HG02981 (cell line): ENCODE results near the gene UQCC5.

Experiments
- ATAC-seq: cut with Tn5 transposase; IDR thresholded peaks from one replicate; pipeline ENCODE4 v1.9.1; 2021; ENCODE audit warnings: mild to moderate bottlenecking, moderate library complexity; ENCODE audit not compliant: unreplicated experiment

The UQCC5 gene

GRCh38 chr3:52536369-52537164 lies at the start of gene UQCC5:
UQCC5 (plus strand) TSS chr3:52536605; CDS start chr3:52536756, 151 bp downstream.
- ATAC-seq: peak; percentile 83

- no peak for ATAC-seq
These were observed 49.2 kb upstream of the UQCC5 start for GRCh38 chr3:52487050-52487787.

GRCh38 chr3:52487788-52488691 lies 48.4 kb upstream of the UQCC5 start:
- ATAC-seq: no peak

- no peak for ATAC-seq
These were observed 47.7 kb upstream of the UQCC5 start for GRCh38 chr3:52488746-52489145.

GRCh38 chr3:52489453-52489852 lies 47.0 kb upstream of the UQCC5 start:
- ATAC-seq: no peak

- ATAC-seq: no peak
These were observed 46.1 kb upstream of the UQCC5 start for GRCh38 chr3:52490035-52490938.

GRCh38 chr3:52490939-52491526 lies 45.4 kb upstream of the UQCC5 start:
- ATAC-seq: no peak

- no peak for ATAC-seq
These were observed 44.3 kb upstream of the UQCC5 start for GRCh38 chr3:52492059-52492458.

- no peak for ATAC-seq
These were observed 43.0 kb upstream of the UQCC5 start for GRCh38 chr3:52493232-52494017.

- ATAC-seq: no peak
These were observed 42.0 kb upstream of the UQCC5 start for GRCh38 chr3:52494445-52494844.

GRCh38 chr3:52494886-52495495 lies 41.4 kb upstream of the UQCC5 start, which contains the start of gene STAB1:
STAB1 (plus strand) TSS chr3:52495338; CDS start chr3:52495414, 76 bp downstream.
- no peak for ATAC-seq

GRCh38 chr3:52495777-52496602 lies 40.4 kb upstream of the UQCC5 start:
- no peak for ATAC-seq

GRCh38 chr3:52498137-52499054 lies 38.0 kb upstream of the UQCC5 start:
- no peak for ATAC-seq

GRCh38 chr3:52501046-52501445 lies 35.4 kb upstream of the UQCC5 start:
- ATAC-seq: no peak

GRCh38 chr3:52502001-52502400 lies 34.4 kb upstream of the UQCC5 start:
- ATAC-seq: no peak

GRCh38 chr3:52502808-52503350 lies 33.5 kb upstream of the UQCC5 start:
- no peak for ATAC-seq
